Adrenal gland (tissue), 12 donors: ENCODE data around the gene ZNF358. TPM values are rescaled to one million over a fixed set of nuclear protein-coding genes. Genes with fewer than 3 reads are reported as not detected.
A peak's percentile ranks its signal among the peaks of the same experiment; 100 is the strongest.

Experiments
- DNase-seq, 7 donors: peaks; one replicate each; pipeline ENCODE4 v3.0.0-alpha.2; 2019 to 2020
- H3K27ac ChIP-seq, 5 donors: fragments of 200-600 bp; sonication (generic) in 4 of 5; 1 replicate in 3 of 5; 2 replicates in 2 of 5; pipeline versions ENCODE4 v1.5.1 to v1.8.0; 2016 to 2020; ENCODE audit warnings: mild to moderate bottlenecking in 1 of 5
- H3K27me3 ChIP-seq: fragments of 200-600 bp; 2 replicates; pipeline ENCODE4 v1.8.0; 2021
- H3K36me3 ChIP-seq, 2 donors: fragments of 200-600 bp; replicated peaks in 1 of 2; 1 replicate in 1 of 2; 2 replicates in 1 of 2; pipeline versions ENCODE4 v1.5.1 to v1.8.0; 2018 to 2022
- H3K4me1 ChIP-seq, 2 donors: fragments of 200-600 bp; replicated peaks in 1 of 2; 1 replicate in 1 of 2; 2 replicates in 1 of 2; pipeline versions ENCODE4 v1.5.1 to v1.8.0; 2018 to 2021
- H3K4me3 ChIP-seq, 4 donors: fragments of 200-600 bp; sonication (generic) in 3 of 4; one replicate each; pipeline ENCODE4 v1.5.1; 2016 to 2018
- H3K9me3 ChIP-seq, 3 donors: fragments of 200-600 bp; sonication (generic) in 1 of 3; replicated peaks in 1 of 3; 1 replicate in 2 of 3; 2 replicates in 1 of 3; pipeline versions ENCODE4 v1.5.1 to v1.8.0; 2016 to 2021
- CTCF ChIP-seq, 6 experiments: fragments of 450-650 bp in 4 of 6; fragments of 200-600 bp in 2 of 6; sonication (generic) in 1 of 6; IDR thresholded peaks; 1 replicate in 5 of 6; 2 replicates in 1 of 6; pipeline versions ENCODE4 v1.5.1 to v1.8.0; 2016 to 2021; ENCODE audit warnings: antibody characterized with exemption in 6 of 6, mild to moderate bottlenecking in 2 of 6, moderate library complexity in 1 of 6
- POLR2A ChIP-seq, 2 donors: fragments of 450-650 bp; IDR thresholded peaks; one replicate each; pipeline ENCODE4 v1.6.1; 2017; ENCODE audit warnings: antibody characterized with exemption in 2 of 2, mild to moderate bottlenecking in 2 of 2, moderate library complexity in 1 of 2
- WGBS, 4 donors: extraction: QIAGEN DNeasy Blood & Tissue Kit in 2 of 4; methylation state at CpG; one replicate each; pipeline versions ENCODE4 v1.1.5 to v1.1.7; 2013 to 2017; 5-methylcytosine and 5-hydroxymethylcytosine counted together
- intact Hi-C, 2 donors: fragments of 100-400 bp; cut with DNase I; formaldehyde crosslinking; loops; one replicate each; pipeline versions ENCODE4 v1.14.1 to v1.15.0; 2022 to 2023
- polyA plus RNA-seq, 3 donors: library from polyadenylated mRNA; stranded (reverse); fragments of 200-250 nt in 2 of 3; fragments of 350-450 nt in 1 of 3; fragmentation: Illumina TruSeq in 1 of 3; extraction: RNeasy Lipid Tissue Mini Kit (QIAGEN cat#74804) in 1 of 3; gene quantifications; one replicate each; pipeline ENCODE4 v1.2.3, GENCODE V29; 2013 to 2014
- total RNA-seq, 9 donors: library from RNA; depleted of rRNA in 4 of 9; stranded (reverse); fragments of >200 nt in 4 of 9; fragments of 120-200 nt in 1 of 9; fragmentation: NEBNext Ultra II Directional in 1 of 9; extraction: Animal tissue kit (Norgen Biotek cat#: 25700) in 1 of 9; gene quantifications; one replicate each; pipeline versions ENCODE4 v1.1.0 to v1.2.4, GENCODE V29; 2013 to 2023
- donor health status: healthy with polysubstance abuse.
- donor health status: Bipolar disorder and iron deficiency.
- donor health status: DM: yes; HTN: yes; CAD: no.
- donor health status: DM: no; HTN: no; CAD: no.
- donor health status: DM: no; HTN: no; CAD: no.
- donor health status: DM: yes; HTN: yes; CAD: no.

ZNF358 gene
- total and polyA plus RNA-seq, 12 donors = 12.8 to 197 (median 101) TPM

GRCh38 chr19:7476241-7476640, 39.7 kb upstream of the ZNF358 start:
- WGBS, 4 donors = 66 to 96% (median 80%) methylated on average over 5 to 7 of the region's 7 CpGs
- TF ChIP-seq POLR2A (IDR thresholded peaks at IDR 0.05) (no peak), CTCF (IDR thresholded peaks at IDR 0.05) (no peak)
- Histone ChIP-seq H3K27ac (no peak overlapping the region), H3K36me3 (peaks cover 0 to 10% of the 10 kb centered on the region in 2 donors), H3K4me3 (no peak overlapping the region), H3K27me3 (no peaks in the 10 kb centered on the region), H3K9me3 (no peaks in the 10 kb centered on the region), H3K4me1 (peaks cover 0 to 10% of the 10 kb centered on the region in 2 donors)
- intact Hi-C loops = no loop called here
- DNase-seq = no peak

- H3K4me3 ChIP-seq = no peak overlapping the region
- intact Hi-C loops = no loop called here
- TF ChIP-seq POLR2A (IDR thresholded peaks at IDR 0.05) (no peak), CTCF (IDR thresholded peaks at IDR 0.05) (no peak)
These were observed 39.0 kb upstream of the ZNF358 start for GRCh38 chr19:7476777-7477494.

GRCh38 chr19:7477758-7478157, 38.1 kb upstream of the ZNF358 start:
- TF ChIP-seq POLR2A (IDR thresholded peaks at IDR 0.05) = no peak
- no peak for TF ChIP-seq CTCF (IDR thresholded peaks at IDR 0.05)
- Histone ChIP-seq H3K9me3 (no peaks in the 10 kb centered on the region), H3K36me3 (no peaks in the 10 kb centered on the region), H3K4me3 (no peak overlapping the region), H3K4me1 (peaks cover 2 to 10% of the 10 kb centered on the region in 2 donors), H3K27ac (no peak overlapping the region), H3K27me3 (no peaks in the 10 kb centered on the region)
- DNase-seq = no peak
- intact Hi-C loops = no loop called here
- WGBS, 4 donors = 87 to 93% (median 92%) methylated on average over 8 to 10 of the region's 10 CpGs

More at GRCh38 chr19:7476777-7477494, 39.0 kb upstream of the ZNF358 start:
- peaks cover 0 to 10% of the 10 kb centered on the region in 2 donors for H3K4me1 ChIP-seq
- H3K9me3 ChIP-seq = no peaks in the 10 kb centered on the region
- H3K36me3 ChIP-seq = peaks cover 0 to 3% of the 10 kb centered on the region in 2 donors
- 89 to 95% (median 92%) methylated on average over 13 to 35 of the region's 35 CpGs for WGBS, 4 donors
- no peaks in the 10 kb centered on the region for H3K27me3 ChIP-seq
- no peak overlapping the region for H3K27ac ChIP-seq
- no peak for DNase-seq

- H3K27me3 ChIP-seq = no peaks in the 10 kb centered on the region
- 38 to 66% (median 60%) methylated on average over 16 to 26 of the region's 26 CpGs; no CpG with 5 or more reads in 1 of the 4 donors for WGBS, 4 donors
- TF ChIP-seq POLR2A (IDR thresholded peaks at IDR 0.05) (no peak), CTCF (IDR thresholded peaks at IDR 0.05) (no peak)
- intact Hi-C loops = no loop called here
- no peak overlapping the region for H3K27ac ChIP-seq
- no peak overlapping the region for H3K4me3 ChIP-seq
- peak in 5 of 7 donors; percentile 32 to 57 (median 50) for DNase-seq
- H3K4me1 ChIP-seq = peaks cover 6 to 11% of the 10 kb centered on the region in 2 donors
- H3K9me3 ChIP-seq = no peaks in the 10 kb centered on the region
- no peaks in the 10 kb centered on the region for H3K36me3 ChIP-seq
These were observed 37.6 kb upstream of the ZNF358 start for GRCh38 chr19:7478173-7478842.
